RWPE1 (cell line): Measurements from ENCODE around the gene CUBN.

Experiments used
- CTCF ChIA-PET: fragments of 350-600 bp; sonication (Branson Sonifier 250); formaldehyde crosslinking; extraction: SDS; loops from one replicate; lab custom pipeline; 2021; lab: Yijun Ruan, JAX
- POLR2A ChIA-PET: fragments of 400-600 bp; formaldehyde crosslinking; extraction: SDS; loops from one replicate; lab custom pipeline; 2020; ENCODE audit warnings: antibody characterized with exemption; ENCODE audit not compliant: low non-redundant PET; lab: Yijun Ruan, JAX
- DNase-seq: peaks from one replicate; pipeline ENCODE4 v3.0.0; 2012; ENCODE audit warnings: low spot score
- H3K27ac ChIP-seq: fragments of 450-650 bp; 2 replicates; pipeline ENCODE4 v1.5.1; 2017
- TF ChIP-seq, protein P1 (sequence below): fragments of 450-650 bp; conservative IDR thresholded peaks from 2 replicates; pipeline ENCODE4 v1.5.1; 2017; ENCODE audit warnings: low read depth, mild to moderate bottlenecking

Gene CUBN

DNA sequence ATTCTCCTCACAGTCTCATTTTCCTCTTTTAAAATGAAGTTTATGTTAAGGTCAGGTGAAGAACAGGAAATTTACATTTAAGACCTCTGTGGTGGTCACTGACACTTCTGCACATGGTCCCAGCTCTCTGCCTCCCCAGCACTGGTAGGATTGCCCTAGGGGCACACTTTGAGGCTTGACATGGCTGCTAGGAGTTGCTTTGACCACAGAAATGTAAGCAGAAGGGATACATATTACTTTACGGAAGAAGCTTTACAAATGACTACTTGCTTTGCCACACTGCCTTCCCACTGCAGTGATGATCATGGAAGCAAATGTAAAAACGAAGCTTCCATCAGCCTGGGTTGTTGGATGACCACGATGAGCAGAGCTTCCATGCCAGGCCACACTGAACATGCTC lies 259.3 kb downstream of the CUBN start:
- ChIA-PET CTCF (interaction anchor here (0.5 kb wide), 1 partner anchor 1452 kb away, joined by 3 read pairs; no protein-coding TSS in a partner anchor), POLR2A (no interaction called here)
- TF ChIP-seq, protein P1, sequence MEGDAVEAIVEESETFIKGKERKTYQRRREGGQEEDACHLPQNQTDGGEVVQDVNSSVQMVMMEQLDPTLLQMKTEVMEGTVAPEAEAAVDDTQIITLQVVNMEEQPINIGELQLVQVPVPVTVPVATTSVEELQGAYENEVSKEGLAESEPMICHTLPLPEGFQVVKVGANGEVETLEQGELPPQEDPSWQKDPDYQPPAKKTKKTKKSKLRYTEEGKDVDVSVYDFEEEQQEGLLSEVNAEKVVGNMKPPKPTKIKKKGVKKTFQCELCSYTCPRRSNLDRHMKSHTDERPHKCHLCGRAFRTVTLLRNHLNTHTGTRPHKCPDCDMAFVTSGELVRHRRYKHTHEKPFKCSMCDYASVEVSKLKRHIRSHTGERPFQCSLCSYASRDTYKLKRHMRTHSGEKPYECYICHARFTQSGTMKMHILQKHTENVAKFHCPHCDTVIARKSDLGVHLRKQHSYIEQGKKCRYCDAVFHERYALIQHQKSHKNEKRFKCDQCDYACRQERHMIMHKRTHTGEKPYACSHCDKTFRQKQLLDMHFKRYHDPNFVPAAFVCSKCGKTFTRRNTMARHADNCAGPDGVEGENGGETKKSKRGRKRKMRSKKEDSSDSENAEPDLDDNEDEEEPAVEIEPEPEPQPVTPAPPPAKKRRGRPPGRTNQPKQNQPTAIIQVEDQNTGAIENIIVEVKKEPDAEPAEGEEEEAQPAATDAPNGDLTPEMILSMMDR = no peak
- DNase-seq = no peak
- no peak overlapping the region for H3K27ac ChIP-seq

DNA sequence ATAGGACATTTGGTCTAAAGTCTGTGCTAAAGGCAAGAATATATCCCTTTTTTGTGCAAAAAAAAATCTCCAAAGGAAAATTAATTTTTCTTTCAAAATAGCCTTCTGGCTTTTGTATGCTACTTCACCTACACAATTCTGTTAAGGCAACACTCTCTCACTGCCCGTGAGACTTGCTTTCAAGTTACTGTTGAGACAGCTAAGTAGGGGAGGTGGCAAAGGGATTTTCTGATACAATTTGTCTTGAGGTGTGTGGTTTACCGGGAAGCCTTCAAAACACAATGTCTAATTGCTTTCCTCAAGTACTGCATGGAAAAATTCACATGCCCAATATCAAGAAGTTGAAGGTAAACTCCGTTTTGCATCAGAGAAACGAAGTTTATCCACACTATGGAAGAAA lies 261.6 kb downstream of the CUBN start:
- POLR2A ChIA-PET = no interaction called here
- TF ChIP-seq, protein P1 = no peak
- no peak for DNase-seq
- CTCF ChIA-PET = interaction anchor here (0.7 kb wide), 1 partner anchor 121 kb away, joined by 3 read pairs; no protein-coding TSS in a partner anchor
- no peak overlapping the region for H3K27ac ChIP-seq

DNA sequence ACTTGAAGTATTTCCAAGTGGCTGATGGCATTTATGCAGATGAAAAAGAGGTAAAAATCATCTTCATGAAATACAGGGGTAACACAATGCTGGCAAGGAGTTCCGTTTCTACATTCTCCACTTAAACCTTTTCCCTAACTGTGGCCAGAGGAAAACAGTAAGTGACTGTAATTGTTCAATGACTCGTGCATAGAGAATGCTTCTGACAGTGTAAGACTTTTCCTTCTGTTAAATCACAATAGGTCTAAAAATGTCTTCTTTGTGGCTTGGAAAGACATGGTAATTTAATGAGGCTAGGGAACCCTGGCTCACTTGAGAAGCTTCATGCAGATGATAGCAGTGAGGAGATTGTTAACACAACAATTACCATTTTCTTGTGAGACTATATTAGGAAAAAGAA lies 262.1 kb downstream of the CUBN start:
- ChIA-PET CTCF (no interaction called here), POLR2A (no interaction called here)
- no peak overlapping the region for H3K27ac ChIP-seq
- DNase-seq = no peak
- TF ChIP-seq, protein P1 = no peak

DNA sequence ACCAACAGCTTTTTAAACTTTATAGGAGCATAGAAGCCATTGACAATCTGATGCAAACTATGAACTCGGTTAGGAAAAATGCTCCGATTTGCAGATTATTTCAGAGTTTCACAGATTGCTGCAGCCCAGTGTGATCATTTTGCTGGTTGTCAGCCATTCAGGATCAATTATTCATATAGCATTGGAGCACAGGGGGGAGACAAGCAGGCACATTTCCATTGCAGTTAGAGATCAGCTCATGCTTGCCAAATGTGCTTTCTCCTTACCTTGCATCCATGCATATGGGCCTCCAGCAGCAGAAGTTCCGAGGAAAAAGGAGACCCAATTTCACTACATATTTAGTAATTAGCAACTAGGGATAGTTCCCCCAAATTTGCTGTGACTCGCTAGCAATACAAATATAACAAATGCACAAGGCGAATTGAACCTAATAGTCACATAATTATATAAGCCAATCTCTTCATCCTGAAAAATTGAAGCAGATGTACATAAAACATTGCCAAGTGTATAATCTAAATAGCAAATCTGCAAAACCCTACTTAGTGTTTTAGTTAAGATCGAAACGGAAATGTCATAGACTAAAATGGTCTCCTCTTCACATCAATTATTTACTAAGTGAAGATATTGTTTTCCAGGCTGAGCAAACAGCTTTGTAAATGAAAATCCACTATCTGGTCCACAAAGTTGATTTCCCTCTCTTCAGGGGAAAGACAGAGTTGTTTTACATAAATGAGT lies 262.9 kb downstream of the CUBN start:
- no peak for DNase-seq
- CTCF ChIA-PET = no interaction called here
- H3K27ac ChIP-seq = no peak overlapping the region
- TF ChIP-seq, protein P1 = no peak
- POLR2A ChIA-PET = no interaction called here

DNA sequence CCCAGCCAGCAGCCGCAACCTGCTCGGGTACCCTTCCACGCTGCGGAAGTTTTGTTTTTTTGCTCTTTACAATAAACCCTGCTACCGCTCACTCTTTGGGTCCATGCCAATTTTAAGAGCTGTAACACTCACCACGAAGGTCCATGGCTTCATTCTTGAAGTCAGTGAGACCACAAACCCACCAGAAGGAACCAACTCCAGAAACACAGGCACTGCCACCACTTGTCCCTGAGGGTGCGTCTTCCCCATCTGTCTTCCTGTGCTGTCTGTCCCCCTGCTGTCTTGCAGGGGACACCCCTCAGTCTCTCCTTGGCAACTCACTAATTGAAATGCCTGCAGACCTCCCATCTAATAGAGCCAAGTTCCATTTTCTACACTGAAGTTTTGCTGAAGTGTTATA lies 263.8 kb downstream of the CUBN start:
- ChIA-PET POLR2A (no interaction called here), CTCF (no interaction called here)
- H3K27ac ChIP-seq = no peak overlapping the region
- TF ChIP-seq, protein P1 = no peak
- no peak for DNase-seq

DNA sequence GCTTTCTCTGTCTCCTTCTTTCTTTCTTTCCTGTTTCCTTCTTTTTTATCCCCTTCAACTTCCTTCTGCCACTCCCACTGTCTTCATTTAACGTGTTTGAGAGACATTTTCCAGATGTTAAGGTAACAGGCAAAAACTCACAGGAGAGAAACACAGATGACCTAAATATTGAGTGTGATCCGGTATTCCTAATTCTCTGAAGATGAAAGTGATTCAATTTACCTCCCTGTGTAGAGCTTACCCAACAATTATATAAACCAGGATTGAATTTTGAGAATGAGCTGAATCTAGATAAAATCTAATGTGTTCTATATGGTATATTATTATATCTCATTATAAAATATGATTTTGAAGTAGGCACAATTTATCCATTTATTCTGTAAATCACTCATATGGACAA lies 265.8 kb downstream of the CUBN start:
- ChIA-PET POLR2A (interaction anchor here (0.7 kb wide), 1 partner anchor 8 kb away, joined by 3 read pairs; no protein-coding TSS in a partner anchor), CTCF (no interaction called here)
- DNase-seq = no peak
- TF ChIP-seq, protein P1 = no peak
- H3K27ac ChIP-seq = no peak overlapping the region
